ENCODE results near the gene ABCA13. TPM values are rescaled to one million over a fixed set of nuclear protein-coding genes. Genes with fewer than 3 reads are reported as not detected.

Gene ABCA13
- total RNA-seq, 1 donor from 2014 or later = 0.34 TPM

DNA sequence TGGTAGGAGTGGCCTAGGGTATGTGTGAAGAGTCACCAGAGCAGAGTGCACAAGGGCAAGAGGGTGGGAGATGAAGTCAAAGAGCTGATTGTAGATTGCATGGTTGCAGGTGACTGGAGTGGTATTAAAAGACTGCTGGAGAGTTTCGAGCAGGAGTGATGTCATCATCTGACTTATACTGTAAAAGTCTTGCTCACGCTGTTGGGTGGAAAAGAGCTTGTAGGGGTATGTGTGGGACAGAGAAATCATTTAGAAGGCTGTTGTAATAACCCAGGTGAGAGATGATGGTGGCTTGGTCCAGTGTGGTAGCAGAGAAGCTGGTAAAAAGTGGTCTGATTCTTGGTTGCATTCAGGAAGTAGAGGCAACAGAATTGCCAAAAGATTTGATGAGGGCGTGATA lies 184.1 kb downstream of the ABCA13 start:
- Histone ChIP-seq H2AFZ (ENCODE audit: low read depth, low read length) (no peak overlapping the region), H4K20me1 (ENCODE audit: insufficient read depth, low read length) (no peaks in the 10 kb centered on the region), H3K4me2 (ENCODE audit: low read length) (no peak overlapping the region), H3K9ac (ENCODE audit: low read length) (no peak overlapping the region), H3K36me3 (ENCODE audit: insufficient read depth, low read length) (no peaks in the 10 kb centered on the region), H3K9me3 (ENCODE audit: insufficient read depth, low read depth, low read length) (no peaks in the 10 kb centered on the region), H3K4me3 (ENCODE audit: insufficient read depth, low read depth, low read length) (no peak overlapping the region), H3K27me3 (ENCODE audit: insufficient read depth, low read length) (peaks cover 2% of the 10 kb centered on the region), H3K27ac (ENCODE audit: low read depth, low read length) (no peak overlapping the region), H3K4me1 (ENCODE audit: insufficient read depth, low read length) (no peaks in the 10 kb centered on the region), H3K79me2 (ENCODE audit: insufficient read depth, low read length) (no peaks in the 10 kb centered on the region)
- TF ChIP-seq EZH2 (IDR thresholded peaks at IDR 0.05; ENCODE audit: insufficient read depth, low read length) = no peak
- TF ChIP-seq, protein P1, sequence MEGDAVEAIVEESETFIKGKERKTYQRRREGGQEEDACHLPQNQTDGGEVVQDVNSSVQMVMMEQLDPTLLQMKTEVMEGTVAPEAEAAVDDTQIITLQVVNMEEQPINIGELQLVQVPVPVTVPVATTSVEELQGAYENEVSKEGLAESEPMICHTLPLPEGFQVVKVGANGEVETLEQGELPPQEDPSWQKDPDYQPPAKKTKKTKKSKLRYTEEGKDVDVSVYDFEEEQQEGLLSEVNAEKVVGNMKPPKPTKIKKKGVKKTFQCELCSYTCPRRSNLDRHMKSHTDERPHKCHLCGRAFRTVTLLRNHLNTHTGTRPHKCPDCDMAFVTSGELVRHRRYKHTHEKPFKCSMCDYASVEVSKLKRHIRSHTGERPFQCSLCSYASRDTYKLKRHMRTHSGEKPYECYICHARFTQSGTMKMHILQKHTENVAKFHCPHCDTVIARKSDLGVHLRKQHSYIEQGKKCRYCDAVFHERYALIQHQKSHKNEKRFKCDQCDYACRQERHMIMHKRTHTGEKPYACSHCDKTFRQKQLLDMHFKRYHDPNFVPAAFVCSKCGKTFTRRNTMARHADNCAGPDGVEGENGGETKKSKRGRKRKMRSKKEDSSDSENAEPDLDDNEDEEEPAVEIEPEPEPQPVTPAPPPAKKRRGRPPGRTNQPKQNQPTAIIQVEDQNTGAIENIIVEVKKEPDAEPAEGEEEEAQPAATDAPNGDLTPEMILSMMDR (IDR thresholded peaks at IDR 0.05; ENCODE audit: insufficient read depth, low read depth, low read length) = no peak
- no peak overlapping the region for H3K4me3 Mint-ChIP-seq (ENCODE audit: unreplicated experiment)
- no peaks in the 10 kb centered on the region for H3K36me3 Mint-ChIP-seq (ENCODE audit: low read depth, unreplicated experiment)
- no peaks in the 10 kb centered on the region for H3K9me3 Mint-ChIP-seq (ENCODE audit: unreplicated experiment)
- H3K4me1 Mint-ChIP-seq (ENCODE audit: low read depth, unreplicated experiment) = no peaks in the 10 kb centered on the region
- DNase-seq (ENCODE audit: low read depth) = no peak
- no peak overlapping the region for H3K27ac Mint-ChIP-seq (ENCODE audit: unreplicated experiment)
- no peaks in the 10 kb centered on the region for H3K27me3 Mint-ChIP-seq (ENCODE audit: low read depth, unreplicated experiment)
- FAIRE-seq = no peak

DNA sequence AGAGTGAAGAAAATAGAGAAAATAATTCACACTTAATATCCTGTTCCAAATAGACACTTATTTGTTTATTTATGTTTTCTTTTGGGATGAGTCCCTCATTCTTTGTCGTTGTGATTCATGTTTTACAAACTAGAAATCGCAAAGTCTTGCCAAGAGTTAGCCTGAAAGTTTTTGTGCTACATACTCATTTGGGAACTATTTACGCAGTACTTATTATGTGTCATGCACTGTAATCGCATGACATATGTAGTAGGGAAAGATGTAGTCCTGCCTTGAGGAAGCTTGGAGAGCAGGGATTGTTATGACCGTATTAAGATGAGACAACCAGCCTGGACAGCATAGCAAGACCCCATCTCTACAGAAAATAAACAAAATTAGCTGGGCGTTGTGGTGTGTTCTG lies 189.3 kb downstream of the ABCA13 start:
- Histone ChIP-seq H3K27me3 (ENCODE audit: insufficient read depth, low read length) (no peaks in the 10 kb centered on the region), H3K9ac (ENCODE audit: low read length) (no peak overlapping the region), H3K4me2 (ENCODE audit: low read length) (no peak overlapping the region), H3K36me3 (ENCODE audit: insufficient read depth, low read length) (no peaks in the 10 kb centered on the region), H2AFZ (ENCODE audit: low read depth, low read length) (no peak overlapping the region), H3K79me2 (ENCODE audit: insufficient read depth, low read length) (no peaks in the 10 kb centered on the region), H3K4me1 (ENCODE audit: insufficient read depth, low read length) (no peaks in the 10 kb centered on the region), H3K9me3 (ENCODE audit: insufficient read depth, low read depth, low read length) (no peaks in the 10 kb centered on the region), H4K20me1 (ENCODE audit: insufficient read depth, low read length) (no peaks in the 10 kb centered on the region), H3K27ac (ENCODE audit: low read depth, low read length) (no peak overlapping the region), H3K4me3 (ENCODE audit: insufficient read depth, low read depth, low read length) (no peak overlapping the region)
- Mint-ChIP-seq H3K4me3 (ENCODE audit: unreplicated experiment) (no peak overlapping the region), H3K27me3 (ENCODE audit: low read depth, unreplicated experiment) (no peaks in the 10 kb centered on the region), H3K9me3 (ENCODE audit: unreplicated experiment) (no peaks in the 10 kb centered on the region), H3K36me3 (ENCODE audit: low read depth, unreplicated experiment) (no peaks in the 10 kb centered on the region), H3K4me1 (ENCODE audit: low read depth, unreplicated experiment) (no peaks in the 10 kb centered on the region), H3K27ac (ENCODE audit: unreplicated experiment) (no peak overlapping the region)
- DNase-seq (ENCODE audit: low read depth) (peak; percentile 23), FAIRE-seq (no peak)
- TF ChIP-seq EZH2 (IDR thresholded peaks at IDR 0.05; ENCODE audit: insufficient read depth, low read length) = no peak
- TF ChIP-seq, protein P1 (IDR thresholded peaks at IDR 0.05; ENCODE audit: insufficient read depth, low read depth, low read length) = no peak

DNA sequence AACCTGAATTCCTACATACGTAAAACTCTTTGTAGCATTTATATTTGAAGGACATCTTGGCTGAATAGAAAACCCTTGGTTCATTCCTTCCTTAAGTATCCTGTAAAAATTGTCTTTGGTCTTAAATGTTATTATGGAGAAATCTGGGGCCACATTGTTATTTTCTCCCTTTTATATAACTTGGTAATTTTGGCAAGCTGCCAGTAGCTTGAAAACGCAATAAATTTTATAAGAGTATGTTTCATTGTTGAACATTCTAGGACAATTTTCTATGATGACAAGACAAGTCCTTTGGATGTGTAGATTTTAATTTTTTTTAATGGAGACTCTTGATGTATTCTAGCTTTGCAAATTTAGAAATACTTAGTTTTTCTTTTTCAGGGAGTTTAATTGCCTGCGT lies 191.9 kb downstream of the ABCA13 start:
- H3K4me3 ChIP-seq (ENCODE audit: insufficient read depth, low read depth, low read length) = no peak overlapping the region
- H3K36me3 Mint-ChIP-seq (ENCODE audit: low read depth, unreplicated experiment) = no peaks in the 10 kb centered on the region
- peaks cover 2% of the 10 kb centered on the region for H3K4me1 Mint-ChIP-seq (ENCODE audit: low read depth, unreplicated experiment)
- no peaks in the 10 kb centered on the region for H3K27me3 Mint-ChIP-seq (ENCODE audit: low read depth, unreplicated experiment)
- no peak overlapping the region for H3K27ac Mint-ChIP-seq (ENCODE audit: unreplicated experiment)
- no peaks in the 10 kb centered on the region for H3K9me3 ChIP-seq (ENCODE audit: insufficient read depth, low read depth, low read length)
- no peak overlapping the region for H3K4me3 Mint-ChIP-seq (ENCODE audit: unreplicated experiment)
- no peaks in the 10 kb centered on the region for H4K20me1 ChIP-seq (ENCODE audit: insufficient read depth, low read length)
- no peak overlapping the region for H3K4me2 ChIP-seq (ENCODE audit: low read length)
- no peak for DNase-seq (ENCODE audit: low read depth)
- H3K36me3 ChIP-seq (ENCODE audit: insufficient read depth, low read length) = no peaks in the 10 kb centered on the region
- no peaks in the 10 kb centered on the region for H3K27me3 ChIP-seq (ENCODE audit: insufficient read depth, low read length)
- FAIRE-seq = no peak
- H3K9me3 Mint-ChIP-seq (ENCODE audit: unreplicated experiment) = no peaks in the 10 kb centered on the region
- no peak overlapping the region for H3K27ac ChIP-seq (ENCODE audit: low read depth, low read length)
- no peak overlapping the region for H2AFZ ChIP-seq (ENCODE audit: low read depth, low read length)
- H3K4me1 ChIP-seq (ENCODE audit: insufficient read depth, low read length) = no peaks in the 10 kb centered on the region
- no peak for TF ChIP-seq EZH2 (IDR thresholded peaks at IDR 0.05; ENCODE audit: insufficient read depth, low read length)
- TF ChIP-seq, protein P1 (IDR thresholded peaks at IDR 0.05; ENCODE audit: insufficient read depth, low read depth, low read length) = no peak
- no peaks in the 10 kb centered on the region for H3K79me2 ChIP-seq (ENCODE audit: insufficient read depth, low read length)
- H3K9ac ChIP-seq (ENCODE audit: low read length) = no peak overlapping the region
